Endothelial cell of umbilical vein (primary cell): Measurements from ENCODE around the gene CRY2. TPM values are rescaled to one million over a fixed set of nuclear protein-coding genes. Genes with fewer than 3 reads are reported as not detected.

Experiments
- BruUV-seq: library from RNA; stranded (reverse); fragments of 400-500 nt; replicated peaks from 2 replicates; lab custom pipeline; 2021; lab: Mats Ljungman, UMichigan
- CTCF ChIA-PET: fragments of 300-600, 350-600 bp; sonication (Branson Sonifier 250); formaldehyde crosslinking; loops from one replicate; lab custom pipeline; 2021; ENCODE audit warnings: antibody characterized with exemption, inconsistent platforms; lab: Charles Lee
- POLR2A ChIA-PET: fragments of 300-600, 350-600 bp; sonication (Branson Sonifier 250); formaldehyde crosslinking; loops from one replicate; lab custom pipeline; 2021; ENCODE audit warnings: antibody characterized with exemption, inconsistent platforms; lab: Charles Lee
- DNase-seq: peaks from one replicate; pipeline ENCODE4 v3.0.0-alpha.2; 2011; ENCODE audit warnings: low read depth, low spot score
- FAIRE-seq: peaks from 2 replicates; lab custom pipeline; 2011; peaks lifted over from hg19 to GRCh38; lab: Jason Lieb, UNC
- H2AFZ ChIP-seq: 2 replicates; pipeline ENCODE4 v1.6.0; 2012; ENCODE audit warnings: low read depth, low read length, control low read depth, inconsistent platforms
- H3K27ac ChIP-seq: 2 replicates; pipeline ENCODE4 v1.5.1; 2011; ENCODE audit warnings: low read depth, mild to moderate bottlenecking, control low read depth, low read length, moderate library complexity; ENCODE audit not compliant: insufficient read depth
- H3K27me3 ChIP-seq, 2 experiments: 2 replicates each; pipeline versions ENCODE4 v1.6.0 to v1.6.1; 2011; ENCODE audit warnings: low read length in 2 of 2, mixed read lengths in 1 of 2; ENCODE audit not compliant: control insufficient read depth in 2 of 2, insufficient read depth in 2 of 2
- H3K36me3 ChIP-seq, 2 experiments: 2 replicates in 1 of 2; 3 replicates in 1 of 2; pipeline ENCODE4 v1.5.1; 2011; ENCODE audit warnings: low read length in 2 of 2, mild to moderate bottlenecking in 1 of 2, moderate library complexity in 1 of 2; ENCODE audit not compliant: control insufficient read depth in 2 of 2, insufficient read depth in 2 of 2; ENCODE audit errors: extremely low read depth in 1 of 2
- H3K4me1 ChIP-seq: 3 replicates; pipeline ENCODE4 v1.5.1; 2011; ENCODE audit warnings: mild to moderate bottlenecking, low read length; ENCODE audit not compliant: control insufficient read depth, insufficient read depth; ENCODE audit errors: extremely low read depth
- H3K4me2 ChIP-seq: 2 replicates; pipeline ENCODE4 v1.6.1; 2011; ENCODE audit warnings: low read length, control low read depth, mixed read lengths; ENCODE audit not compliant: insufficient read depth
- H3K4me3 ChIP-seq, 3 experiments: fragments of 200-600 bp in 1 of 3; sonication (generic), shearing (Covaris generic) in 1 of 3; replicated peaks in 1 of 3; 2 replicates each; pipeline ENCODE4 v1.5.1; 2011 to 2016; ENCODE audit warnings: control low read depth in 3 of 3, low read length in 3 of 3, mild to moderate bottlenecking in 2 of 3, inconsistent platforms in 1 of 3, low read depth in 1 of 3, moderate library complexity in 1 of 3; ENCODE audit not compliant: insufficient read depth in 1 of 3
- H3K79me2 ChIP-seq: 2 replicates; pipeline ENCODE4 v1.6.0; 2012; ENCODE audit warnings: low read length, inconsistent platforms; ENCODE audit not compliant: control insufficient read depth, insufficient read depth
- H3K9ac ChIP-seq: replicated peaks from 2 replicates; pipeline ENCODE3; 2011; ENCODE audit warnings: low read length, control low read depth; ENCODE audit not compliant: insufficient read depth; ENCODE audit errors: extremely low read depth
- H3K9me1 ChIP-seq: replicated peaks from 3 replicates; pipeline ENCODE4 v1.6.0; 2011; ENCODE audit warnings: mild to moderate bottlenecking, low read length; ENCODE audit not compliant: control insufficient read depth, insufficient read depth; ENCODE audit errors: extremely low read depth
- H3K9me3 ChIP-seq: replicated peaks from 2 replicates; pipeline ENCODE4 v1.5.1; 2012; ENCODE audit warnings: low read length, inconsistent platforms; ENCODE audit not compliant: control insufficient read depth, insufficient read depth
- H4K20me1 ChIP-seq: replicated peaks from 2 replicates; pipeline ENCODE3; 2011; ENCODE audit warnings: mild to moderate bottlenecking, low read length; ENCODE audit not compliant: control insufficient read depth, insufficient read depth; ENCODE audit errors: extremely low read depth
- EZH2 ChIP-seq: IDR thresholded peaks from 2 replicates; pipeline ENCODE4 v1.6.1; 2012; ENCODE audit warnings: borderline replicate concordance, low read depth, mild to moderate bottlenecking, moderate library complexity, low read length, inconsistent platforms; ENCODE audit not compliant: severe bottlenecking
- FOS ChIP-seq: IDR thresholded peaks from 2 replicates; pipeline ENCODE4 v1.6.1; 2011; ENCODE audit warnings: mild to moderate bottlenecking, low read length, moderate library complexity, borderline replicate concordance; ENCODE audit not compliant: insufficient read depth
- GATA2 ChIP-seq: IDR thresholded peaks from 2 replicates; pipeline ENCODE4 v1.7.0; 2011; ENCODE audit warnings: low read depth, mild to moderate bottlenecking, moderate library complexity, mixed read lengths, low read length; ENCODE audit not compliant: insufficient read length, insufficient read depth
- JUN ChIP-seq: IDR thresholded peaks from 2 replicates; pipeline ENCODE4 v1.6.1; 2011; ENCODE audit warnings: borderline replicate concordance, low read depth; ENCODE audit not compliant: insufficient read length, insufficient read depth
- MYC ChIP-seq: IDR thresholded peaks from one replicate; pipeline ENCODE4 v1.6.1; 2011; ENCODE audit warnings: mild to moderate bottlenecking, low read depth, low read length
- POLR2A ChIP-seq: IDR thresholded peaks from 2 replicates; pipeline ENCODE4 v1.6.1; 2012; ENCODE audit warnings: low read depth, mild to moderate bottlenecking, control low read depth, low read length
- POLR2AphosphoS5 ChIP-seq: IDR thresholded peaks from 2 replicates; pipeline ENCODE4 v1.6.1; 2012; ENCODE audit warnings: low read depth, mild to moderate bottlenecking, control low read depth, low read length, moderate library complexity; ENCODE audit not compliant: insufficient read depth
- dilution Hi-C: fragments of 300-500 bp; cut with MboI; formaldehyde crosslinking; loops from one replicate; pipeline ENCODE4 v1.15.0; 2019; ENCODE audit warnings: low sequenced_read_pairs; ENCODE audit not compliant: extremely low pct_ligation_motif_present
- intact Hi-C: fragments of 100-400 bp; cut with micrococcal nuclease; formaldehyde crosslinking; loops from one replicate; pipeline ENCODE4 v1.10.0; 2022
- polyA plus RNA-seq, 4 experiments: library from polyadenylated mRNA; depleted of rRNA in 3 of 4; stranded (reverse) in 3 of 4; unstranded in 1 of 4; fragments of >200 nt; gene quantifications; 2 replicates each; pipeline versions ENCODE4 v1.2.1 to v1.2.3, GENCODE V29; 2011 to 2012; ENCODE audit warnings: missing spikeins in 1 of 4
- total RNA-seq: library from RNA; stranded (reverse); gene quantifications from 2 replicates; pipeline ENCODE4 v1.2.3, GENCODE V29; 2021
- TF ChIP-seq, protein P1 (sequence below), 2 donors: IDR thresholded peaks; 1 replicate in 1 of 2; 2 replicates in 1 of 2; pipeline ENCODE4 v1.5.1; 2011; ENCODE audit warnings: low read length in 2 of 2, mild to moderate bottlenecking in 2 of 2, moderate library complexity in 2 of 2, control low read depth in 1 of 2, inconsistent platforms in 1 of 2, low read depth in 1 of 2; ENCODE audit not compliant: insufficient read depth in 1 of 2; ENCODE audit errors: extremely low read depth in 1 of 2
- TF ChIP-seq, protein P2 (sequence below): IDR thresholded peaks from 2 replicates; pipeline ENCODE4 v1.6.1; 2011; ENCODE audit not compliant: insufficient read depth, insufficient read length

CRY2 gene
- total and polyA plus RNA-seq, 2 donors (not counting 3 experiments of a cell fraction or from before 2014, with no cell fraction given), result 7.7 to 11.7 TPM

DNA sequence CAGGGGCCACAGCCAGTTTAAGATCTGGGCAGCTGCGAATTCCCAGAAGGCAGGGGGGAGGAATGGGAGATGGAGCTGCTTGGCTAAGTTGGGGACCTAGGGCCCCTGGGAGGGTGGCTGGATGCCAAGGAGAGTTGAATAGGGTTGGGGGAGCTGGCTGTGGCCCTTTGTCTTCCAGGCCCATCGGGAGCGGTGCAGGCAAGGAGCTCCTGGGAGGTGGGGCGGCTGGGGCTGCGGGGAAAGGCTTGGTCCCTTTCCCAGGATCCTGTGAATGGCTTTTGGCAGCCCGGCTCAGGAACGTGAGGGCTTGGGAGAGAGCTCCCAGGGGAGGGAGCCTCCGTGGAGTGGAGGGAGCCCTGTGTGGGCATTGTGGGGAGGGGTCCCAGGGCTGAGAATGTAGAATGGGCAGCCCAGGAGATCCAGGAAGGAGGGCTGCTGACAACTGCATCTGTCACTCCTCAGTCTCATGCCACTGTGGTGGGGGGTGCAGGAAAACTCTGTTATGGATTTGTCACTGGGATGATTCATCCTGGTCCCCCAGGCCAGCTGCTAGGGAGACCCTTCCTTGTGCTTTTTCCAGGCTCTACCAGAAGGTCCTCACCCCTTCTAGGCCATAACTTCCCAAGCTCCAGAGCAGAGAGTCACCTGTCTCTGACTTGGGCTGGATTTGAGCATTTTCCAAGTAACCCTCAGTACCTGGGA lies 53.8 kb downstream of the CRY2 start:
- intact Hi-C loops (no loop called here), dilution Hi-C loops (no loop called here)
- FAIRE-seq (no peak), DNase-seq (no peak)
- TF ChIP-seq EZH2 (no peak), MYC (no peak), JUN (no peak), GATA2 (no peak), POLR2AphosphoS5 (no peak), POLR2A (no peak), FOS (no peak)
- TF ChIP-seq, protein P1, sequence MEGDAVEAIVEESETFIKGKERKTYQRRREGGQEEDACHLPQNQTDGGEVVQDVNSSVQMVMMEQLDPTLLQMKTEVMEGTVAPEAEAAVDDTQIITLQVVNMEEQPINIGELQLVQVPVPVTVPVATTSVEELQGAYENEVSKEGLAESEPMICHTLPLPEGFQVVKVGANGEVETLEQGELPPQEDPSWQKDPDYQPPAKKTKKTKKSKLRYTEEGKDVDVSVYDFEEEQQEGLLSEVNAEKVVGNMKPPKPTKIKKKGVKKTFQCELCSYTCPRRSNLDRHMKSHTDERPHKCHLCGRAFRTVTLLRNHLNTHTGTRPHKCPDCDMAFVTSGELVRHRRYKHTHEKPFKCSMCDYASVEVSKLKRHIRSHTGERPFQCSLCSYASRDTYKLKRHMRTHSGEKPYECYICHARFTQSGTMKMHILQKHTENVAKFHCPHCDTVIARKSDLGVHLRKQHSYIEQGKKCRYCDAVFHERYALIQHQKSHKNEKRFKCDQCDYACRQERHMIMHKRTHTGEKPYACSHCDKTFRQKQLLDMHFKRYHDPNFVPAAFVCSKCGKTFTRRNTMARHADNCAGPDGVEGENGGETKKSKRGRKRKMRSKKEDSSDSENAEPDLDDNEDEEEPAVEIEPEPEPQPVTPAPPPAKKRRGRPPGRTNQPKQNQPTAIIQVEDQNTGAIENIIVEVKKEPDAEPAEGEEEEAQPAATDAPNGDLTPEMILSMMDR (IDR thresholded peaks at IDR 0.05; ENCODE audit: extremely low read depth in 1 of 2, insufficient read depth in 1 of 2, low read depth in 1 of 2, low read length in 2 of 2), result no peak
- TF ChIP-seq, protein P2, sequence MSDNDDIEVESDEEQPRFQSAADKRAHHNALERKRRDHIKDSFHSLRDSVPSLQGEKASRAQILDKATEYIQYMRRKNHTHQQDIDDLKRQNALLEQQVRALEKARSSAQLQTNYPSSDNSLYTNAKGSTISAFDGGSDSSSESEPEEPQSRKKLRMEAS, result no peak
- POLR2A ChIA-PET, result no interaction called here
- Histone ChIP-seq H3K36me3 (no peaks in the 10 kb centered on the region), H3K9ac (no peak overlapping the region), H3K9me1 (no peaks in the 10 kb centered on the region), H3K79me2 (no peaks in the 10 kb centered on the region), H3K27ac (no peak overlapping the region), H3K4me2 (no peak overlapping the region), H3K9me3 (no peaks in the 10 kb centered on the region), H3K27me3 (peaks cover 4 to 9% of the 10 kb centered on the region in 2 experiments), H4K20me1 (no peaks in the 10 kb centered on the region), H3K4me3 (no peak overlapping the region), H2AFZ (no peak overlapping the region), H3K4me1 (peaks cover 10% of the 10 kb centered on the region)
- CTCF ChIA-PET, result no interaction called here
- no TSS peak for BruUV-seq
